Measurements from ENCODE around the gene SNTG2. TPM values are rescaled to one million over a fixed set of nuclear protein-coding genes. Genes with fewer than 3 reads are reported as not detected.

SNTG2 gene
- total and polyA plus RNA-seq, 2 donors (not counting 3 experiments of a cell fraction or from before 2014, with no cell fraction given) = not detected

GRCh38 chr2:1369905-1370304, 419.3 kb downstream of the SNTG2 start:
- ChIA-PET CTCF (no interaction called here), POLR2A (no interaction called here)
- intact Hi-C loops (cut with micrococcal nuclease) = no loop called here
- Histone ChIP-seq H3K4me2 (ENCODE audit: insufficient read depth, low read length) (no peak overlapping the region), H3K9ac (replicated peaks; ENCODE audit: extremely low read depth, insufficient read depth, low read length) (no peak overlapping the region), H3K4me3 (replicated peaks in 1 of 3; ENCODE audit: insufficient read depth in 1 of 3, low read depth in 1 of 3, low read length in 3 of 3) (no peak overlapping the region), H3K27ac (ENCODE audit: insufficient read depth, low read depth, low read length) (no peak overlapping the region), H3K9me3 (replicated peaks; ENCODE audit: control insufficient read depth, insufficient read depth, low read length) (peaks cover 4% of the 10 kb centered on the region), H4K20me1 (replicated peaks; ENCODE audit: control insufficient read depth, extremely low read depth, insufficient read depth, low read length) (no peaks in the 10 kb centered on the region), H3K4me1 (ENCODE audit: control insufficient read depth, extremely low read depth, insufficient read depth, low read length) (no peaks in the 10 kb centered on the region), H3K36me3 (ENCODE audit: control insufficient read depth in 2 of 2, extremely low read depth in 1 of 2, insufficient read depth in 2 of 2, low read length in 2 of 2) (no peaks in the 10 kb centered on the region), H3K9me1 (replicated peaks; ENCODE audit: control insufficient read depth, extremely low read depth, insufficient read depth, low read length) (no peaks in the 10 kb centered on the region), H3K79me2 (ENCODE audit: control insufficient read depth, insufficient read depth, low read length) (no peaks in the 10 kb centered on the region), H2AFZ (ENCODE audit: low read depth, low read length) (no peak overlapping the region), H3K27me3 (ENCODE audit: control insufficient read depth in 2 of 2, insufficient read depth in 2 of 2, low read length in 2 of 2) (no peaks in the 10 kb centered on the region)
- dilution Hi-C loops (cut with MboI; ENCODE audit: extremely low pct_ligation_motif_present, low sequenced_read_pairs) = no loop called here
- no TSS peak for BruUV-seq (replicated peaks)
- TF ChIP-seq POLR2AphosphoS5 (IDR thresholded peaks at IDR 0.05; ENCODE audit: insufficient read depth, low read depth, low read length) (no peak), JUN (IDR thresholded peaks at IDR 0.05; ENCODE audit: borderline replicate concordance, insufficient read depth, insufficient read length, low read depth) (no peak)
- DNase-seq (ENCODE audit: low read depth, low spot score) (no peak), FAIRE-seq (no peak)

- Histone ChIP-seq H3K36me3 (ENCODE audit: control insufficient read depth in 2 of 2, extremely low read depth in 1 of 2, insufficient read depth in 2 of 2, low read length in 2 of 2) (no peaks in the 10 kb centered on the region), H3K9me1 (replicated peaks; ENCODE audit: control insufficient read depth, extremely low read depth, insufficient read depth, low read length) (no peaks in the 10 kb centered on the region), H2AFZ (ENCODE audit: low read depth, low read length) (no peak overlapping the region), H3K4me3 (replicated peaks in 1 of 3; ENCODE audit: insufficient read depth in 1 of 3, low read depth in 1 of 3, low read length in 3 of 3) (no peak overlapping the region), H3K27ac (ENCODE audit: insufficient read depth, low read depth, low read length) (no peak overlapping the region), H3K79me2 (ENCODE audit: control insufficient read depth, insufficient read depth, low read length) (no peaks in the 10 kb centered on the region), H3K4me2 (ENCODE audit: insufficient read depth, low read length) (no peak overlapping the region), H3K27me3 (ENCODE audit: control insufficient read depth in 2 of 2, insufficient read depth in 2 of 2, low read length in 2 of 2) (no peaks in the 10 kb centered on the region), H4K20me1 (replicated peaks; ENCODE audit: control insufficient read depth, extremely low read depth, insufficient read depth, low read length) (no peaks in the 10 kb centered on the region), H3K4me1 (ENCODE audit: control insufficient read depth, extremely low read depth, insufficient read depth, low read length) (no peaks in the 10 kb centered on the region), H3K9ac (replicated peaks; ENCODE audit: extremely low read depth, insufficient read depth, low read length) (no peak overlapping the region), H3K9me3 (replicated peaks; ENCODE audit: control insufficient read depth, insufficient read depth, low read length) (peaks cover 6% of the 10 kb centered on the region)
- no peak for TF ChIP-seq POLR2A (IDR thresholded peaks at IDR 0.05; ENCODE audit: low read depth, low read length)
- TF ChIP-seq MAX (IDR thresholded peaks at IDR 0.05; ENCODE audit: insufficient read depth, insufficient read length) = no peak
- no peak for TF ChIP-seq CTCF (IDR thresholded peaks at IDR 0.05; ENCODE audit: extremely low read depth in 1 of 2, insufficient read depth in 1 of 2, low read depth in 1 of 2, low read length in 2 of 2)
- no peak for TF ChIP-seq GATA2 (IDR thresholded peaks at IDR 0.05; ENCODE audit: insufficient read depth, insufficient read length, low read depth, low read length)
- TF ChIP-seq FOS (IDR thresholded peaks at IDR 0.05; ENCODE audit: borderline replicate concordance, insufficient read depth, low read length) = no peak
- TF ChIP-seq JUN (IDR thresholded peaks at IDR 0.05; ENCODE audit: borderline replicate concordance, insufficient read depth, insufficient read length, low read depth) = no peak
- no peak for TF ChIP-seq EZH2 (IDR thresholded peaks at IDR 0.05; ENCODE audit: borderline replicate concordance, low read depth, low read length, severe bottlenecking)
- no peak for TF ChIP-seq MYC (IDR thresholded peaks at IDR 0.05; ENCODE audit: low read depth, low read length)
- no peak for TF ChIP-seq POLR2AphosphoS5 (IDR thresholded peaks at IDR 0.05; ENCODE audit: insufficient read depth, low read depth, low read length)
- ChIA-PET POLR2A (no interaction called here), CTCF (no interaction called here)
- FAIRE-seq (no peak), DNase-seq (ENCODE audit: low read depth, low spot score) (no peak)
- dilution Hi-C loops (cut with MboI; ENCODE audit: extremely low pct_ligation_motif_present, low sequenced_read_pairs) (no loop called here), intact Hi-C loops (cut with micrococcal nuclease) (no loop called here)
- no TSS peak for BruUV-seq (replicated peaks)
Measured at GRCh38 chr2:1370461-1370860, 419.8 kb downstream of the SNTG2 start.
